ENCODE measurements around the gene RALGPS2.

The RALGPS2 gene

GRCh38 chr1:178774263-178774662 lies 49.2 kb downstream of the RALGPS2 start:
- no peaks in the 10 kb centered on the region for H3K4me1 ChIP-seq (ENCODE audit: control insufficient read depth, insufficient read depth, low read length, poor library complexity, severe bottlenecking)
- H3K27ac ChIP-seq (ENCODE audit: low read depth, low read length, severe bottlenecking) = no peak overlapping the region
- peaks cover 4% of the 10 kb centered on the region for H3K9me3 ChIP-seq (ENCODE audit: control insufficient read depth, low read length)
- no peak overlapping the region for H3K4me3 ChIP-seq (ENCODE audit: extremely low read depth, insufficient read depth, low read length, poor library complexity, severe bottlenecking)
- H3K36me3 ChIP-seq (ENCODE audit: control insufficient read depth, insufficient read depth, low read length) = peaks cover 4% of the 10 kb centered on the region

- H3K36me3 ChIP-seq (ENCODE audit: control insufficient read depth, insufficient read depth, low read length) = peaks cover 4% of the 10 kb centered on the region
- H3K9me3 ChIP-seq (ENCODE audit: control insufficient read depth, low read length) = no peaks in the 10 kb centered on the region
- WGBS, 2 experiments (ENCODE audit: insufficient coverage in 2 of 2) = 60 to 81% methylated on average over 1 to 2 of the region's 2 CpGs
These were observed 51.5 kb downstream of the RALGPS2 start for GRCh38 chr1:178776553-178776952.

GRCh38 chr1:178781533-178782330 lies 56.7 kb downstream of the RALGPS2 start:
- no peaks in the 10 kb centered on the region for H3K9me3 ChIP-seq (ENCODE audit: control insufficient read depth, low read length)
- WGBS, 2 experiments (ENCODE audit: insufficient coverage in 2 of 2) = 100% methylated on average over 2 of the region's 2 CpGs
- peaks cover 4% of the 10 kb centered on the region for H3K36me3 ChIP-seq (ENCODE audit: control insufficient read depth, insufficient read depth, low read length)
- H3K4me3 ChIP-seq (ENCODE audit: extremely low read depth, insufficient read depth, low read length, poor library complexity, severe bottlenecking) = no peak overlapping the region
- H3K27ac ChIP-seq (ENCODE audit: low read depth, low read length, severe bottlenecking) = no peak overlapping the region
- no peaks in the 10 kb centered on the region for H3K4me1 ChIP-seq (ENCODE audit: control insufficient read depth, insufficient read depth, low read length, poor library complexity, severe bottlenecking)

More at GRCh38 chr1:178776553-178776952, 51.5 kb downstream of the RALGPS2 start:
- Histone ChIP-seq H3K4me1 (ENCODE audit: control insufficient read depth, insufficient read depth, low read length, poor library complexity, severe bottlenecking) (no peaks in the 10 kb centered on the region), H3K4me3 (ENCODE audit: extremely low read depth, insufficient read depth, low read length, poor library complexity, severe bottlenecking) (no peak overlapping the region), H3K27ac (ENCODE audit: low read depth, low read length, severe bottlenecking) (no peak overlapping the region)

- H3K9me3 ChIP-seq (ENCODE audit: control insufficient read depth, low read length) = no peaks in the 10 kb centered on the region
- 82% methylated on average over 2 of the region's 2 CpGs; no CpG with 5 or more reads in 1 of the 2 experiments for WGBS, 2 experiments (ENCODE audit: insufficient coverage in 2 of 2)
- peaks cover 1% of the 10 kb centered on the region for H3K36me3 ChIP-seq (ENCODE audit: control insufficient read depth, insufficient read depth, low read length)
- no peaks in the 10 kb centered on the region for H3K4me1 ChIP-seq (ENCODE audit: control insufficient read depth, insufficient read depth, low read length, poor library complexity, severe bottlenecking)
- H3K4me3 ChIP-seq (ENCODE audit: extremely low read depth, insufficient read depth, low read length, poor library complexity, severe bottlenecking) = no peak overlapping the region
- H3K27ac ChIP-seq (ENCODE audit: low read depth, low read length, severe bottlenecking) = no peak overlapping the region
These were observed 59.1 kb downstream of the RALGPS2 start for GRCh38 chr1:178784131-178784536.

GRCh38 chr1:178792394-178792793 lies 67.3 kb downstream of the RALGPS2 start:
- H3K36me3 ChIP-seq (ENCODE audit: control insufficient read depth, insufficient read depth, low read length) = no peaks in the 10 kb centered on the region
- H3K4me1 ChIP-seq (ENCODE audit: control insufficient read depth, insufficient read depth, low read length, poor library complexity, severe bottlenecking) = no peaks in the 10 kb centered on the region
- no CpG with 5 or more reads among the region's 3 CpGs for WGBS, 2 experiments (ENCODE audit: insufficient coverage in 2 of 2)
- H3K27ac ChIP-seq (ENCODE audit: low read depth, low read length, severe bottlenecking) = no peak overlapping the region
- no peaks in the 10 kb centered on the region for H3K9me3 ChIP-seq (ENCODE audit: control insufficient read depth, low read length)
- no peak overlapping the region for H3K4me3 ChIP-seq (ENCODE audit: extremely low read depth, insufficient read depth, low read length, poor library complexity, severe bottlenecking)

- H3K9me3 ChIP-seq (ENCODE audit: control insufficient read depth, low read length) = no peaks in the 10 kb centered on the region
- peaks cover 8% of the 10 kb centered on the region for H3K36me3 ChIP-seq (ENCODE audit: control insufficient read depth, insufficient read depth, low read length)
- no peaks in the 10 kb centered on the region for H3K4me1 ChIP-seq (ENCODE audit: control insufficient read depth, insufficient read depth, low read length, poor library complexity, severe bottlenecking)
- WGBS, 2 experiments (ENCODE audit: insufficient coverage in 2 of 2) = 100% methylated on average over 1 of the region's 3 CpGs
- H3K4me3 ChIP-seq (ENCODE audit: extremely low read depth, insufficient read depth, low read length, poor library complexity, severe bottlenecking) = no peak overlapping the region
- no peak overlapping the region for H3K27ac ChIP-seq (ENCODE audit: low read depth, low read length, severe bottlenecking)
These were observed 71.0 kb downstream of the RALGPS2 start for GRCh38 chr1:178796013-178796412.

- no CpG with 5 or more reads among the region's 2 CpGs for WGBS, 2 experiments (ENCODE audit: insufficient coverage in 2 of 2)
- no peak overlapping the region for H3K27ac ChIP-seq (ENCODE audit: low read depth, low read length, severe bottlenecking)
- no peaks in the 10 kb centered on the region for H3K9me3 ChIP-seq (ENCODE audit: control insufficient read depth, low read length)
- no peaks in the 10 kb centered on the region for H3K4me1 ChIP-seq (ENCODE audit: control insufficient read depth, insufficient read depth, low read length, poor library complexity, severe bottlenecking)
- no peak overlapping the region for H3K4me3 ChIP-seq (ENCODE audit: extremely low read depth, insufficient read depth, low read length, poor library complexity, severe bottlenecking)
- peaks cover 8% of the 10 kb centered on the region for H3K36me3 ChIP-seq (ENCODE audit: control insufficient read depth, insufficient read depth, low read length)
These were observed 72.5 kb downstream of the RALGPS2 start for GRCh38 chr1:178797590-178797989.

- peaks cover 8% of the 10 kb centered on the region for H3K36me3 ChIP-seq (ENCODE audit: control insufficient read depth, insufficient read depth, low read length)
- 92 to 100% methylated on average over 1 to 3 of the region's 6 CpGs for WGBS, 2 experiments (ENCODE audit: insufficient coverage in 2 of 2)
- H3K4me1 ChIP-seq (ENCODE audit: control insufficient read depth, insufficient read depth, low read length, poor library complexity, severe bottlenecking) = no peaks in the 10 kb centered on the region
- no peaks in the 10 kb centered on the region for H3K9me3 ChIP-seq (ENCODE audit: control insufficient read depth, low read length)
- H3K27ac ChIP-seq (ENCODE audit: low read depth, low read length, severe bottlenecking) = no peak overlapping the region
- H3K4me3 ChIP-seq (ENCODE audit: extremely low read depth, insufficient read depth, low read length, poor library complexity, severe bottlenecking) = no peak overlapping the region
These were observed 73.3 kb downstream of the RALGPS2 start for GRCh38 chr1:178798232-178798861.

GRCh38 chr1:178802873-178803272 lies 77.8 kb downstream of the RALGPS2 start:
- Histone ChIP-seq H3K36me3 (ENCODE audit: control insufficient read depth, insufficient read depth, low read length) (peaks cover 8% of the 10 kb centered on the region), H3K27ac (ENCODE audit: low read depth, low read length, severe bottlenecking) (no peak overlapping the region), H3K9me3 (ENCODE audit: control insufficient read depth, low read length) (no peaks in the 10 kb centered on the region), H3K4me3 (ENCODE audit: extremely low read depth, insufficient read depth, low read length, poor library complexity, severe bottlenecking) (no peak overlapping the region), H3K4me1 (ENCODE audit: control insufficient read depth, insufficient read depth, low read length, poor library complexity, severe bottlenecking) (no peaks in the 10 kb centered on the region)
- 86% methylated on average over 1 of the region's 3 CpGs; no CpG with 5 or more reads in 1 of the 2 experiments for WGBS, 2 experiments (ENCODE audit: insufficient coverage in 2 of 2)

GRCh38 chr1:178806665-178807300 lies 81.7 kb downstream of the RALGPS2 start:
- no peak overlapping the region for H3K27ac ChIP-seq (ENCODE audit: low read depth, low read length, severe bottlenecking)
- no peak overlapping the region for H3K4me3 ChIP-seq (ENCODE audit: extremely low read depth, insufficient read depth, low read length, poor library complexity, severe bottlenecking)
- 85 to 92% methylated on average over 2 of the region's 9 CpGs for whole genome bisulfite sequencing, 2 experiments (ENCODE audit: insufficient coverage in 2 of 2)
- H3K4me1 ChIP-seq (ENCODE audit: control insufficient read depth, insufficient read depth, low read length, poor library complexity, severe bottlenecking) = no peaks in the 10 kb centered on the region
- peaks cover 8% of the 10 kb centered on the region for H3K36me3 ChIP-seq (ENCODE audit: control insufficient read depth, insufficient read depth, low read length)
- no peaks in the 10 kb centered on the region for H3K9me3 ChIP-seq (ENCODE audit: control insufficient read depth, low read length)

Measured in mesodermal cell (in vitro differentiated cells).